Measurements from ENCODE around the gene SLC9A7.

Gene SLC9A7

GRCh38 chrX:46735622-46736021, 23.3 kb downstream of the SLC9A7 start:
- TF ChIP-seq FOXP2 (optimal IDR thresholded peaks at IDR 0.05; ENCODE audit: borderline replicate concordance, extremely low read depth, extremely low read length, insufficient read depth) (no peak), TAF1 (IDR thresholded peaks at IDR 0.05; ENCODE audit: borderline replicate concordance, insufficient read depth, low read length) (no peak), SIN3A (IDR thresholded peaks at IDR 0.05; ENCODE audit: borderline replicate concordance, insufficient read depth, low read length) (no peak), REST (IDR thresholded peaks at IDR 0.05; ENCODE audit: insufficient read depth in 1 of 2, low read depth in 2 of 2, low read length in 2 of 2) (no peak), POLR2AphosphoS5 (IDR thresholded peaks at IDR 0.05; ENCODE audit: low read depth, low read length) (no peak)

- TF ChIP-seq SIN3A (IDR thresholded peaks at IDR 0.05; ENCODE audit: borderline replicate concordance, insufficient read depth, low read length) (no peak), POLR2AphosphoS5 (IDR thresholded peaks at IDR 0.05; ENCODE audit: low read depth, low read length) (no peak), REST (IDR thresholded peaks at IDR 0.05; ENCODE audit: insufficient read depth in 1 of 2, low read depth in 2 of 2, low read length in 2 of 2) (no peak), FOXP2 (optimal IDR thresholded peaks at IDR 0.05; ENCODE audit: borderline replicate concordance, extremely low read depth, extremely low read length, insufficient read depth) (no peak), TAF1 (IDR thresholded peaks at IDR 0.05; ENCODE audit: borderline replicate concordance, insufficient read depth, low read length) (no peak)
These were observed 25.7 kb downstream of the SLC9A7 start for GRCh38 chrX:46733226-46733625.

GRCh38 chrX:46730765-46731164, 28.2 kb downstream of the SLC9A7 start:
- TF ChIP-seq FOXP2 (optimal IDR thresholded peaks at IDR 0.05; ENCODE audit: borderline replicate concordance, extremely low read depth, extremely low read length, insufficient read depth) (no peak), TAF1 (IDR thresholded peaks at IDR 0.05; ENCODE audit: borderline replicate concordance, insufficient read depth, low read length) (no peak), REST (IDR thresholded peaks at IDR 0.05; ENCODE audit: insufficient read depth in 1 of 2, low read depth in 2 of 2, low read length in 2 of 2) (no peak), POLR2AphosphoS5 (IDR thresholded peaks at IDR 0.05; ENCODE audit: low read depth, low read length) (no peak), SIN3A (IDR thresholded peaks at IDR 0.05; ENCODE audit: borderline replicate concordance, insufficient read depth, low read length) (no peak)

- TF ChIP-seq FOXP2 (optimal IDR thresholded peaks at IDR 0.05; ENCODE audit: borderline replicate concordance, extremely low read depth, extremely low read length, insufficient read depth) (no peak), SIN3A (IDR thresholded peaks at IDR 0.05; ENCODE audit: borderline replicate concordance, insufficient read depth, low read length) (no peak), TAF1 (IDR thresholded peaks at IDR 0.05; ENCODE audit: borderline replicate concordance, insufficient read depth, low read length) (no peak)
These were observed 31.5 kb downstream of the SLC9A7 start for GRCh38 chrX:46727441-46727840.

GRCh38 chrX:46722742-46723568, 36.0 kb downstream of the SLC9A7 start:
- TF ChIP-seq SIN3A (IDR thresholded peaks at IDR 0.05; ENCODE audit: borderline replicate concordance, insufficient read depth, low read length): no peak
- TF ChIP-seq FOXP2 (optimal IDR thresholded peaks at IDR 0.05; ENCODE audit: borderline replicate concordance, extremely low read depth, extremely low read length, insufficient read depth): no peak
- TF ChIP-seq REST (IDR thresholded peaks at IDR 0.05; ENCODE audit: insufficient read depth in 1 of 2, low read depth in 2 of 2, low read length in 2 of 2): no peak
- no peak for TF ChIP-seq POLR2AphosphoS5 (IDR thresholded peaks at IDR 0.05; ENCODE audit: low read depth, low read length)
- TF ChIP-seq TAF1 (IDR thresholded peaks at IDR 0.05; ENCODE audit: borderline replicate concordance, insufficient read depth, low read length): no peak
